Measurements from ENCODE around the gene E2F6. TPM values are rescaled to one million over a fixed set of nuclear protein-coding genes. Genes with fewer than 3 reads are reported as not detected.

The E2F6 gene
- total and polyA plus RNA-seq, 2 experiments from 2014 or later, result 11.5 to 15.3 TPM

GRCh38 chr2:11404376-11405073 lies 61.4 kb downstream of the E2F6 start:
- Histone ChIP-seq H3K79me2 (ENCODE audit: insufficient read depth) (no peaks in the 10 kb centered on the region), H3K9me2 (ENCODE audit: insufficient read depth) (no peaks in the 10 kb centered on the region), H3K4me3 (no peak overlapping the region), H3K4me2 (ENCODE audit: unreplicated experiment) (no peak overlapping the region), H3K9me3 (ENCODE audit: low read depth) (no peaks in the 10 kb centered on the region), H3K27me3 (replicated peaks; ENCODE audit: insufficient read depth) (no peaks in the 10 kb centered on the region), H4K20me1 (ENCODE audit: insufficient read depth) (no peaks in the 10 kb centered on the region), H3K36me3 (ENCODE audit: low read depth) (no peaks in the 10 kb centered on the region), H3K27ac (no peak overlapping the region), H3K9ac (no peak overlapping the region), H2AFZ (no peak overlapping the region), H3K4me1 (ENCODE audit: insufficient read depth) (peaks cover 7% of the 10 kb centered on the region), H3F3A (ENCODE audit: insufficient read depth) (0 out of 2 replicates have a peak, but pooled peaks cover 6% of the 10 kb centered on the region)
- in situ Hi-C loops (cut with MboI), result no loop called here
- 76 to 77% methylated on average over 7 of the region's 7 CpGs for WGBS, 2 experiments (ENCODE audit: low coverage in 1 of 2, low lambda C conversion rate in 2 of 2, missing lambda C conversion rate in 2 of 2)
- no peak for DNase-seq
- no peak for TF ChIP-seq EZH2phosphoT487 (IDR thresholded peaks at IDR 0.05; ENCODE audit: insufficient read depth, low read depth)
- no peak for TF ChIP-seq EZH2 (IDR thresholded peaks at IDR 0.05; ENCODE audit: insufficient read depth, poor library complexity, severe bottlenecking)

- Histone ChIP-seq H3K9me3 (ENCODE audit: low read depth) (no peaks in the 10 kb centered on the region), H3F3A (ENCODE audit: insufficient read depth) (0 out of 2 replicates have a peak, but pooled peaks cover 4% of the 10 kb centered on the region), H3K27me3 (replicated peaks; ENCODE audit: insufficient read depth) (no peaks in the 10 kb centered on the region), H3K27ac (no peak overlapping the region), H3K4me2 (ENCODE audit: unreplicated experiment) (no peak overlapping the region), H3K4me1 (ENCODE audit: insufficient read depth) (no peaks in the 10 kb centered on the region), H3K9me2 (ENCODE audit: insufficient read depth) (no peaks in the 10 kb centered on the region), H2AFZ (no peak overlapping the region), H3K4me3 (no peak overlapping the region), H3K9ac (no peak overlapping the region), H4K20me1 (ENCODE audit: insufficient read depth) (no peaks in the 10 kb centered on the region), H3K36me3 (ENCODE audit: low read depth) (no peaks in the 10 kb centered on the region), H3K79me2 (ENCODE audit: insufficient read depth) (no peaks in the 10 kb centered on the region)
- WGBS, 2 experiments (ENCODE audit: low coverage in 1 of 2, low lambda C conversion rate in 2 of 2, missing lambda C conversion rate in 2 of 2), result 86 to 87% methylated on average over 7 to 9 of the region's 9 CpGs
- in situ Hi-C loops (cut with MboI), result no loop called here
- no peak for DNase-seq
- TF ChIP-seq EZH2 (IDR thresholded peaks at IDR 0.05; ENCODE audit: insufficient read depth, poor library complexity, severe bottlenecking) (no peak), EZH2phosphoT487 (IDR thresholded peaks at IDR 0.05; ENCODE audit: insufficient read depth, low read depth) (no peak)
Measured at GRCh38 chr2:11402436-11402835, 63.5 kb downstream of the E2F6 start.

GRCh38 chr2:11399438-11399762 lies 66.6 kb downstream of the E2F6 start:
- H3K27ac ChIP-seq, result no peak overlapping the region
- H3F3A ChIP-seq (ENCODE audit: insufficient read depth), result no peaks in the 10 kb centered on the region
- H3K9me2 ChIP-seq (ENCODE audit: insufficient read depth), result no peaks in the 10 kb centered on the region
- TF ChIP-seq EZH2 (IDR thresholded peaks at IDR 0.05; ENCODE audit: insufficient read depth, poor library complexity, severe bottlenecking), result no peak
- TF ChIP-seq EZH2phosphoT487 (IDR thresholded peaks at IDR 0.05; ENCODE audit: insufficient read depth, low read depth), result no peak
- H3K4me2 ChIP-seq (ENCODE audit: unreplicated experiment), result no peak overlapping the region
- no peak for DNase-seq
- 76 to 79% methylated on average over 4 to 7 of the region's 7 CpGs for WGBS, 2 experiments (ENCODE audit: low coverage in 1 of 2, low lambda C conversion rate in 2 of 2, missing lambda C conversion rate in 2 of 2)
- H2AFZ ChIP-seq, result no peak overlapping the region
- no peaks in the 10 kb centered on the region for H3K9me3 ChIP-seq (ENCODE audit: low read depth)
- no peaks in the 10 kb centered on the region for H3K79me2 ChIP-seq (ENCODE audit: insufficient read depth)
- H3K4me3 ChIP-seq, result no peak overlapping the region
- no peaks in the 10 kb centered on the region for H3K4me1 ChIP-seq (ENCODE audit: insufficient read depth)
- H3K27me3 ChIP-seq (replicated peaks; ENCODE audit: insufficient read depth), result no peaks in the 10 kb centered on the region
- H4K20me1 ChIP-seq (ENCODE audit: insufficient read depth), result no peaks in the 10 kb centered on the region
- in situ Hi-C loops (cut with MboI), result no loop called here
- no peak overlapping the region for H3K9ac ChIP-seq
- H3K36me3 ChIP-seq (ENCODE audit: low read depth), result no peaks in the 10 kb centered on the region

- Histone ChIP-seq H3K36me3 (ENCODE audit: low read depth) (no peaks in the 10 kb centered on the region), H3F3A (ENCODE audit: insufficient read depth) (no peaks in the 10 kb centered on the region), H3K4me3 (no peak overlapping the region), H4K20me1 (ENCODE audit: insufficient read depth) (no peaks in the 10 kb centered on the region), H3K4me1 (ENCODE audit: insufficient read depth) (no peaks in the 10 kb centered on the region), H3K9me3 (ENCODE audit: low read depth) (no peaks in the 10 kb centered on the region), H3K27me3 (replicated peaks; ENCODE audit: insufficient read depth) (no peaks in the 10 kb centered on the region), H2AFZ (no peak overlapping the region), H3K9ac (no peak overlapping the region), H3K79me2 (ENCODE audit: insufficient read depth) (no peaks in the 10 kb centered on the region), H3K9me2 (ENCODE audit: insufficient read depth) (no peaks in the 10 kb centered on the region), H3K27ac (no peak overlapping the region), H3K4me2 (ENCODE audit: unreplicated experiment) (no peak overlapping the region)
- DNase-seq, result no peak
- TF ChIP-seq EZH2phosphoT487 (IDR thresholded peaks at IDR 0.05; ENCODE audit: insufficient read depth, low read depth), result no peak
- no peak for TF ChIP-seq EZH2 (IDR thresholded peaks at IDR 0.05; ENCODE audit: insufficient read depth, poor library complexity, severe bottlenecking)
- WGBS, 2 experiments (ENCODE audit: low coverage in 1 of 2, low lambda C conversion rate in 2 of 2, missing lambda C conversion rate in 2 of 2), result 55 to 63% methylated on average over 15 to 16 of the region's 16 CpGs
- in situ Hi-C loops (cut with MboI), result no loop called here
Measured at GRCh38 chr2:11398750-11399437, 67.1 kb downstream of the E2F6 start.
